Endothelial cell of umbilical vein (primary cell): ENCODE measurements around the gene GAP43. TPM values are rescaled to one million over a fixed set of nuclear protein-coding genes. Genes with fewer than 3 reads are reported as not detected.

Source experiments
- BruUV-seq: library from RNA; stranded (reverse); fragments of 400-500 nt; replicated peaks from 2 replicates; lab custom pipeline; 2021; lab: Mats Ljungman, UMichigan
- CTCF ChIA-PET: fragments of 300-600, 350-600 bp; sonication (Branson Sonifier 250); formaldehyde crosslinking; loops from one replicate; lab custom pipeline; 2021; ENCODE audit warnings: antibody characterized with exemption, inconsistent platforms; lab: Charles Lee
- POLR2A ChIA-PET: fragments of 300-600, 350-600 bp; sonication (Branson Sonifier 250); formaldehyde crosslinking; loops from one replicate; lab custom pipeline; 2021; ENCODE audit warnings: antibody characterized with exemption, inconsistent platforms; lab: Charles Lee
- DNase-seq: peaks from one replicate; pipeline ENCODE4 v3.0.0-alpha.2; 2011; ENCODE audit warnings: low read depth, low spot score
- FAIRE-seq: peaks from 2 replicates; lab custom pipeline; 2011; peaks lifted over from hg19 to GRCh38; lab: Jason Lieb, UNC
- H2AFZ ChIP-seq: 2 replicates; pipeline ENCODE4 v1.6.0; 2012; ENCODE audit warnings: low read depth, low read length, control low read depth, inconsistent platforms
- H3K27ac ChIP-seq: 2 replicates; pipeline ENCODE4 v1.5.1; 2011; ENCODE audit warnings: low read depth, mild to moderate bottlenecking, control low read depth, low read length, moderate library complexity; ENCODE audit not compliant: insufficient read depth
- H3K27me3 ChIP-seq, 2 experiments: 2 replicates each; pipeline versions ENCODE4 v1.6.0 to v1.6.1; 2011; ENCODE audit warnings: low read length in 2 of 2, mixed read lengths in 1 of 2; ENCODE audit not compliant: control insufficient read depth in 2 of 2, insufficient read depth in 2 of 2
- H3K36me3 ChIP-seq, 2 experiments: 2 replicates in 1 of 2; 3 replicates in 1 of 2; pipeline ENCODE4 v1.5.1; 2011; ENCODE audit warnings: low read length in 2 of 2, mild to moderate bottlenecking in 1 of 2, moderate library complexity in 1 of 2; ENCODE audit not compliant: control insufficient read depth in 2 of 2, insufficient read depth in 2 of 2; ENCODE audit errors: extremely low read depth in 1 of 2
- H3K4me1 ChIP-seq: 3 replicates; pipeline ENCODE4 v1.5.1; 2011; ENCODE audit warnings: mild to moderate bottlenecking, low read length; ENCODE audit not compliant: control insufficient read depth, insufficient read depth; ENCODE audit errors: extremely low read depth
- H3K4me2 ChIP-seq: 2 replicates; pipeline ENCODE4 v1.6.1; 2011; ENCODE audit warnings: low read length, control low read depth, mixed read lengths; ENCODE audit not compliant: insufficient read depth
- H3K4me3 ChIP-seq, 3 experiments: fragments of 200-600 bp in 1 of 3; sonication (generic), shearing (Covaris generic) in 1 of 3; replicated peaks in 1 of 3; 2 replicates each; pipeline ENCODE4 v1.5.1; 2011 to 2016; ENCODE audit warnings: control low read depth in 3 of 3, low read length in 3 of 3, mild to moderate bottlenecking in 2 of 3, inconsistent platforms in 1 of 3, low read depth in 1 of 3, moderate library complexity in 1 of 3; ENCODE audit not compliant: insufficient read depth in 1 of 3
- H3K79me2 ChIP-seq: 2 replicates; pipeline ENCODE4 v1.6.0; 2012; ENCODE audit warnings: low read length, inconsistent platforms; ENCODE audit not compliant: control insufficient read depth, insufficient read depth
- H3K9ac ChIP-seq: replicated peaks from 2 replicates; pipeline ENCODE3; 2011; ENCODE audit warnings: low read length, control low read depth; ENCODE audit not compliant: insufficient read depth; ENCODE audit errors: extremely low read depth
- H3K9me1 ChIP-seq: replicated peaks from 3 replicates; pipeline ENCODE4 v1.6.0; 2011; ENCODE audit warnings: mild to moderate bottlenecking, low read length; ENCODE audit not compliant: control insufficient read depth, insufficient read depth; ENCODE audit errors: extremely low read depth
- H3K9me3 ChIP-seq: replicated peaks from 2 replicates; pipeline ENCODE4 v1.5.1; 2012; ENCODE audit warnings: low read length, inconsistent platforms; ENCODE audit not compliant: control insufficient read depth, insufficient read depth
- H4K20me1 ChIP-seq: replicated peaks from 2 replicates; pipeline ENCODE3; 2011; ENCODE audit warnings: mild to moderate bottlenecking, low read length; ENCODE audit not compliant: control insufficient read depth, insufficient read depth; ENCODE audit errors: extremely low read depth
- CTCF ChIP-seq, 2 donors: IDR thresholded peaks; 1 replicate in 1 of 2; 2 replicates in 1 of 2; pipeline ENCODE4 v1.5.1; 2011; ENCODE audit warnings: low read length in 2 of 2, mild to moderate bottlenecking in 2 of 2, moderate library complexity in 2 of 2, control low read depth in 1 of 2, inconsistent platforms in 1 of 2, low read depth in 1 of 2; ENCODE audit not compliant: insufficient read depth in 1 of 2; ENCODE audit errors: extremely low read depth in 1 of 2
- EZH2 ChIP-seq: IDR thresholded peaks from 2 replicates; pipeline ENCODE4 v1.6.1; 2012; ENCODE audit warnings: borderline replicate concordance, low read depth, mild to moderate bottlenecking, moderate library complexity, low read length, inconsistent platforms; ENCODE audit not compliant: severe bottlenecking
- FOS ChIP-seq: IDR thresholded peaks from 2 replicates; pipeline ENCODE4 v1.6.1; 2011; ENCODE audit warnings: mild to moderate bottlenecking, low read length, moderate library complexity, borderline replicate concordance; ENCODE audit not compliant: insufficient read depth
- GATA2 ChIP-seq: IDR thresholded peaks from 2 replicates; pipeline ENCODE4 v1.7.0; 2011; ENCODE audit warnings: low read depth, mild to moderate bottlenecking, moderate library complexity, mixed read lengths, low read length; ENCODE audit not compliant: insufficient read length, insufficient read depth
- JUN ChIP-seq: IDR thresholded peaks from 2 replicates; pipeline ENCODE4 v1.6.1; 2011; ENCODE audit warnings: borderline replicate concordance, low read depth; ENCODE audit not compliant: insufficient read length, insufficient read depth
- MYC ChIP-seq: IDR thresholded peaks from one replicate; pipeline ENCODE4 v1.6.1; 2011; ENCODE audit warnings: mild to moderate bottlenecking, low read depth, low read length
- POLR2A ChIP-seq: IDR thresholded peaks from 2 replicates; pipeline ENCODE4 v1.6.1; 2012; ENCODE audit warnings: low read depth, mild to moderate bottlenecking, control low read depth, low read length
- POLR2AphosphoS5 ChIP-seq: IDR thresholded peaks from 2 replicates; pipeline ENCODE4 v1.6.1; 2012; ENCODE audit warnings: low read depth, mild to moderate bottlenecking, control low read depth, low read length, moderate library complexity; ENCODE audit not compliant: insufficient read depth
- dilution Hi-C: fragments of 300-500 bp; cut with MboI; formaldehyde crosslinking; loops from one replicate; pipeline ENCODE4 v1.15.0; 2019; ENCODE audit warnings: low sequenced_read_pairs; ENCODE audit not compliant: extremely low pct_ligation_motif_present
- intact Hi-C: fragments of 100-400 bp; cut with micrococcal nuclease; formaldehyde crosslinking; loops from one replicate; pipeline ENCODE4 v1.10.0; 2022
- polyA plus RNA-seq, 4 experiments: library from polyadenylated mRNA; depleted of rRNA in 3 of 4; stranded (reverse) in 3 of 4; unstranded in 1 of 4; fragments of >200 nt; gene quantifications; 2 replicates each; pipeline versions ENCODE4 v1.2.1 to v1.2.3, GENCODE V29; 2011 to 2012; ENCODE audit warnings: missing spikeins in 1 of 4
- total RNA-seq: library from RNA; stranded (reverse); gene quantifications from 2 replicates; pipeline ENCODE4 v1.2.3, GENCODE V29; 2021
- TF ChIP-seq, protein P1 (sequence below): IDR thresholded peaks from 2 replicates; pipeline ENCODE4 v1.6.1; 2011; ENCODE audit not compliant: insufficient read depth, insufficient read length

Gene GAP43
- total and polyA plus RNA-seq, 2 donors (not counting 3 experiments of a cell fraction or from before 2014, with no cell fraction given), result 0.06 TPM; not detected in 1

GRCh38 chr3:115687721-115688120 lies 64.4 kb downstream of the GAP43 start:
- H3K36me3 ChIP-seq, result no peaks in the 10 kb centered on the region
- no TSS peak for BruUV-seq
- no peak overlapping the region for H3K27ac ChIP-seq
- no peak overlapping the region for H2AFZ ChIP-seq
- TF ChIP-seq CTCF (IDR thresholded peaks at IDR 0.05; ENCODE audit: extremely low read depth in 1 of 2, insufficient read depth in 1 of 2, low read depth in 1 of 2, low read length in 2 of 2) (no peak), MYC (no peak), POLR2A (no peak), POLR2AphosphoS5 (no peak), GATA2 (no peak), FOS (no peak), EZH2 (no peak), JUN (no peak)
- TF ChIP-seq, protein P1, sequence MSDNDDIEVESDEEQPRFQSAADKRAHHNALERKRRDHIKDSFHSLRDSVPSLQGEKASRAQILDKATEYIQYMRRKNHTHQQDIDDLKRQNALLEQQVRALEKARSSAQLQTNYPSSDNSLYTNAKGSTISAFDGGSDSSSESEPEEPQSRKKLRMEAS, result no peak
- H3K4me2 ChIP-seq, result no peak overlapping the region
- H3K27me3 ChIP-seq, result peaks cover 0 to 4% of the 10 kb centered on the region in 2 experiments
- no peak overlapping the region for H3K4me3 ChIP-seq
- ChIA-PET CTCF (interaction anchor here (1.4 to 3.3 kb wide), 2 partner anchors 127 to 470 kb away, joined by 4 to 14 read pairs; no protein-coding TSS in a partner anchor), POLR2A (no interaction called here)
- H4K20me1 ChIP-seq, result no peaks in the 10 kb centered on the region
- FAIRE-seq (no peak), DNase-seq (no peak)
- H3K9me1 ChIP-seq, result no peaks in the 10 kb centered on the region
- intact Hi-C loops, result no loop called here
- no peak overlapping the region for H3K9ac ChIP-seq
- no peaks in the 10 kb centered on the region for H3K4me1 ChIP-seq
- no peaks in the 10 kb centered on the region for H3K79me2 ChIP-seq
- H3K9me3 ChIP-seq, result no peaks in the 10 kb centered on the region
- dilution Hi-C loops, result no loop called here
